Body of pancreas (tissue), 4 donors: ENCODE data around the gene SUN2. TPM values are rescaled to one million over a fixed set of nuclear protein-coding genes. Genes with fewer than 3 reads are reported as not detected.

Source experiments
- ATAC-seq: fragments of 150-250 bp; one replicate; pipeline ENCODE4 v1.9.1; 2016
- DNase-seq, 4 donors: peaks; one replicate each; pipeline ENCODE4 v3.0.0-alpha.2; 2019
- H3K27ac ChIP-seq, 4 donors: fragments of 200-600 bp; sonication (generic); 1 replicate in 3 of 4; 2 replicates in 1 of 4; pipeline versions ENCODE4 v1.5.1 to v1.6.1; 2016 to 2019; ENCODE audit warnings: mild to moderate bottlenecking in 1 of 4, mixed read lengths in 1 of 4, moderate library complexity in 1 of 4
- H3K27me3 ChIP-seq, 2 donors: fragments of 200-600 bp; sonication (generic); one replicate each; pipeline ENCODE4 v1.6.0; 2016; ENCODE audit warnings: mild to moderate bottlenecking in 1 of 2
- H3K36me3 ChIP-seq, 2 donors: fragments of 200-600 bp; sonication (generic); replicated peaks in 1 of 2; 2 replicates each; pipeline ENCODE4 v1.5.1; 2016; ENCODE audit warnings: low read depth in 2 of 2; ENCODE audit not compliant: insufficient read depth in 1 of 2
- H3K4me1 ChIP-seq: fragments of 200-600 bp; sonication (generic); one replicate; pipeline ENCODE4 v1.6.0; 2016
- H3K4me3 ChIP-seq, 2 donors: fragments of 200-600 bp; sonication (generic); 1 replicate in 1 of 2; 2 replicates in 1 of 2; pipeline ENCODE4 v1.5.1; 2016 to 2019
- H3K9me3 ChIP-seq, 3 donors: fragments of 200-600 bp; sonication (generic); 1 replicate in 2 of 3; 2 replicates in 1 of 3; pipeline ENCODE4 v1.5.1; 2016
- POLR2A ChIP-seq, 3 donors: fragments of 450-650 bp; IDR thresholded peaks; one replicate each; pipeline ENCODE4 v1.6.1; 2016; ENCODE audit warnings: antibody characterized with exemption in 3 of 3, mild to moderate bottlenecking in 2 of 3
- WGBS, 2 donors: methylation state at CpG; one replicate each; pipeline ENCODE4 v1.1.5; 2017; 5-methylcytosine and 5-hydroxymethylcytosine counted together
- intact Hi-C: fragments of 100-400 bp; cut with DNase I; formaldehyde crosslinking; loops from one replicate; pipeline ENCODE4 v1.15.1; 2023
- total RNA-seq, 2 donors: library from RNA; depleted of rRNA; stranded (reverse); fragments of >200 nt; gene quantifications; one replicate each; pipeline ENCODE4 v1.1.0, GENCODE V29; 2016
- TF ChIP-seq, protein P1 (sequence below), 7 experiments: fragments of 450-650 bp in 4 of 7; fragments of 200-600 bp in 3 of 7; sonication (generic) in 3 of 7; IDR thresholded peaks; one replicate each; pipeline ENCODE4 v1.5.1; 2016 to 2019; ENCODE audit warnings: antibody characterized with exemption in 7 of 7

Gene SUN2
- total RNA-seq, 2 donors from 2014 or later: 143 to 166 TPM

DNA sequence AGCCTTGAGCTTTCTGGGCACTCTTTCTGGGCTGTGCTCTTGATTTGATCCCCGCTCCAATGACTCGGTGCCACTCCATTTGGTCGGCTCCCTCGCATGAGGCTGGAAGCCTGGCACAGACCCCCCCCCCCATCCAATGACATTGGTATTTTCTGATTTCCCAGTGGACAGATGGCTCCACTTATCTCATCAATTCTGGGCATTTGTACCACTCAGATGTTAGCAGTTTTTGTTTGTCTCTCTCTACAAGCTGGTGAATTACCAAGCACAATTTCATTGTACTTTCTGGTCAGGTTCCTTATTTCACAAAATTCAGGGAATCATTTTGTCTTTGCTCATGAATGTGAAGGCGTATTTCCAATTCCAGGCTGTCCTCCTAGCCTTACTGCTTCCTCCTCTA, 29.1 kb upstream of the SUN2 start:
- no peak for DNase-seq
- WGBS, 2 donors: 94 to 99% methylated on average over 5 of the region's 5 CpGs
- Histone ChIP-seq H3K36me3 (peaks cover 0 to 4% of the 10 kb centered on the region in 2 donors), H3K9me3 (no peaks in the 10 kb centered on the region), H3K4me3 (no peak overlapping the region), H3K4me1 (peaks cover 21% of the 10 kb centered on the region), H3K27ac (no peak overlapping the region), H3K27me3 (no peaks in the 10 kb centered on the region)
- TF ChIP-seq, protein P1, sequence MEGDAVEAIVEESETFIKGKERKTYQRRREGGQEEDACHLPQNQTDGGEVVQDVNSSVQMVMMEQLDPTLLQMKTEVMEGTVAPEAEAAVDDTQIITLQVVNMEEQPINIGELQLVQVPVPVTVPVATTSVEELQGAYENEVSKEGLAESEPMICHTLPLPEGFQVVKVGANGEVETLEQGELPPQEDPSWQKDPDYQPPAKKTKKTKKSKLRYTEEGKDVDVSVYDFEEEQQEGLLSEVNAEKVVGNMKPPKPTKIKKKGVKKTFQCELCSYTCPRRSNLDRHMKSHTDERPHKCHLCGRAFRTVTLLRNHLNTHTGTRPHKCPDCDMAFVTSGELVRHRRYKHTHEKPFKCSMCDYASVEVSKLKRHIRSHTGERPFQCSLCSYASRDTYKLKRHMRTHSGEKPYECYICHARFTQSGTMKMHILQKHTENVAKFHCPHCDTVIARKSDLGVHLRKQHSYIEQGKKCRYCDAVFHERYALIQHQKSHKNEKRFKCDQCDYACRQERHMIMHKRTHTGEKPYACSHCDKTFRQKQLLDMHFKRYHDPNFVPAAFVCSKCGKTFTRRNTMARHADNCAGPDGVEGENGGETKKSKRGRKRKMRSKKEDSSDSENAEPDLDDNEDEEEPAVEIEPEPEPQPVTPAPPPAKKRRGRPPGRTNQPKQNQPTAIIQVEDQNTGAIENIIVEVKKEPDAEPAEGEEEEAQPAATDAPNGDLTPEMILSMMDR (IDR thresholded peaks at IDR 0.05): no peak
- intact Hi-C loops: no loop called here
- no peak for ATAC-seq

DNA sequence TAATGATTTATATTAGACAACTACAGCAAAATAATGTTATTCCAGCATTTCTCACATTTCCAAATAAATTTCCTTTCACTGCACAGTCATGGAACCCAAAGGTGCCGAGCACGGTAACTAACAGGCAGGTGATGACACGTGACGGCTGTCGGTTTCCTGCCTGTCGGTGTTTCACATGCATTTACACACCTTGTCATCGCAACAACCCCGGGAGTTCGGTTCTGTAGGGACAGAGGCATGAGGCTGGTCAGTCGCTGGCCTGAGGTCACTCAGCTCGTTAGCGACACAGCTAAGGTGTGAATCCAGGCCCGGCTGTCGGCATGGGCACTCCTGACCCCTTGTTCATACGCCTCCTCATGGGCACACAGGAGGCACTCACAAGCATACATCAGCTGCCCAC, 28.2 kb upstream of the SUN2 start:
- TF ChIP-seq, protein P1 (IDR thresholded peaks at IDR 0.05): no peak
- no peak for TF ChIP-seq POLR2A (IDR thresholded peaks at IDR 0.05)
- no peak for DNase-seq
- H3K36me3 ChIP-seq: peaks cover 0 to 4% of the 10 kb centered on the region in 2 donors
- WGBS, 2 donors: 93 to 95% methylated on average over 15 of the region's 15 CpGs
- H3K4me3 ChIP-seq: no peak overlapping the region
- no peaks in the 10 kb centered on the region for H3K9me3 ChIP-seq
- H3K27me3 ChIP-seq: no peaks in the 10 kb centered on the region
- peaks cover 16% of the 10 kb centered on the region for H3K4me1 ChIP-seq
- no peak overlapping the region for H3K27ac ChIP-seq
- intact Hi-C loops: no loop called here
- ATAC-seq: no peak

DNA sequence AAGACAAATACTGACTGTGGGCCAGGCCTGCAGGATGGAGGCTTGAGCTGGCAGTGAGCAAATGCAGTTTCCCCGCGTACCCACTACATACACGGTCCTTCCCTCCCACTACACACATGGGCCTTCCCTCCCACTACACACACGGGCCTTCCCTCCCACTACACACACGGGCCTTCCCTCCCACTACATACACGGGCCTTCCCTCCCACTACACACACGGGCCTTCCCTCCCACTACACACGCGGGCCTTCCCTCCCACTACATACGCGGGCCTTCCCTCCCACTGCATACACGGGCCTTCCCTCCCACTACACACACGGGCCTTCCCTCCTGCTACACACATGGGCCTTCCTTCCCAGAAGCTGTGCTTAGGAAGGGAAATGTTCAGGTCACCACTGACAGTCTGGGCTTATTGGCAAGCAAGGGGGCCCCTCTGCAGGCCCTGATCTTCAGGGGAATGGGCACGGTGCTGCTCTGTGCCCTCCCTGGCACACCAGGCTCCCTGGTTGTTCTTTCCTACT, 27.4 kb upstream of the SUN2 start:
- Histone ChIP-seq H3K36me3 (peaks cover 0 to 4% of the 10 kb centered on the region in 2 donors), H3K4me3 (no peak overlapping the region), H3K27me3 (no peaks in the 10 kb centered on the region), H3K4me1 (peaks cover 7% of the 10 kb centered on the region), H3K27ac (no peak overlapping the region), H3K9me3 (no peaks in the 10 kb centered on the region)
- intact Hi-C loops: no loop called here
- 70 to 71% methylated on average over 13 to 14 of the region's 14 CpGs for WGBS, 2 donors
- TF ChIP-seq, protein P1 (IDR thresholded peaks at IDR 0.05): no peak
- TF ChIP-seq POLR2A (IDR thresholded peaks at IDR 0.05): no peak
- ATAC-seq (no peak), DNase-seq (no peak)

DNA sequence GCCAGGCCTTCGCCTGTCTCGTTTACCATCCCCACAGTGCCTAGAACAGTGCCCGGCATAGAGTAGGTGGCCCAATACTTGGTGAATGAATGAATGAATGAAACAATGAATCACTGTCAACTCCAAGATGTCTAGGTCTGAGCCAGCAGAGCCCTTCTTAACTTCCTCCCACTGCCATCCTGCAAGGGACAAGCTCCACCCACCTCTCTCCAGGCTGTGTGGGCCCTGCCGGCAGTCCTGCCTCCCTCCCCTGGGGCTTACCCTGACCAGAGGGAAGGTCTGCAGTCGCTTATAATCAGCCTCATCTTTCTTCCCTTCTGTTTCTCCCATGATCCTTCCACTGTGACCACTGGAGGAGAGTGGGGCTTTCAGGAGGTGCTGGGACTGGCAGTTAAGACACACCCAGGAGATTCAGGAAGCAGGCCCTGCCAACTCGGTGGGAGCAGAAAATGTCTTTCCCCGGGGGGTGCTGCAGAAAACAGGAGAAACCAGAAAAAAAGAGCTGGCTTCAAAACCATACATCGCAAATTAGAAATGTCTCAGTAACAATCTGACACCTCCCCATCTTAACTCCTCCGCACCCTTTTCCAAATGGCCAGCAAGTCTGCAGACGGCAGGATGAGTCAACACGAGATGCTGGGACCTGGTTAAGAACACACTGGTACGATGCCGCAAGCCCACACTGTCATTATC, 26.8 kb upstream of the SUN2 start:
- DNase-seq: no peak
- TF ChIP-seq, protein P1 (IDR thresholded peaks at IDR 0.05): no peak
- TF ChIP-seq POLR2A (IDR thresholded peaks at IDR 0.05): no peak
- no peaks in the 10 kb centered on the region for H3K9me3 ChIP-seq
- intact Hi-C loops: no loop called here
- peaks cover 0 to 4% of the 10 kb centered on the region in 2 donors for H3K36me3 ChIP-seq
- no peaks in the 10 kb centered on the region for H3K27me3 ChIP-seq
- 78 to 84% methylated on average over 13 of the region's 13 CpGs for WGBS, 2 donors
- no peak overlapping the region for H3K27ac ChIP-seq
- H3K4me3 ChIP-seq: no peak overlapping the region
- no peak for ATAC-seq
- H3K4me1 ChIP-seq: peaks cover 1% of the 10 kb centered on the region

DNA sequence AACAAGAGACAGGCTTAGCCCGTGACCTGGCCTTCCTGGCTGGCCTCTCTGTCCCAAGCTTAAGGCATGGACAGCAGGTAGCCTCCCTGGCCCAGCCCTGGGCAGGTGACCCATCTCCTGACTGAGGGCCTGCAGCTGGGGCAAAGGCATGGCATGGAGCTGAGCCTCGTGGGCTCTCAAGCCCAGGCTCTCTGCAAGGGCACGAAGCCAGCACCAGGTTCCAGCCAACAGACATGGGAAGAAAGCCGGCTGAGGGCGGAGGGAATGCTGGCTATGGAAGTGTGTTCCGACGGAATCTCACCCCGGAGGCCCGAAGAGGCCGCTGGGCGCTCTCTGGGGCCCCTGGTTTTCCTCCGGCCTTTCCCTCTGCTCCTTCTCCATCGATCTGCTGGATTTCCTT, 25.2 kb upstream of the SUN2 start:
- no peak overlapping the region for H3K4me3 ChIP-seq
- no peaks in the 10 kb centered on the region for H3K4me1 ChIP-seq
- intact Hi-C loops: no loop called here
- no peak for TF ChIP-seq POLR2A (IDR thresholded peaks at IDR 0.05)
- TF ChIP-seq, protein P1 (IDR thresholded peaks at IDR 0.05): no peak
- WGBS, 2 donors: 74 to 75% methylated on average over 10 to 13 of the region's 13 CpGs
- ATAC-seq: no peak
- no peaks in the 10 kb centered on the region for H3K27me3 ChIP-seq
- DNase-seq: peak in 1 of 4 donors; percentile 33
- H3K36me3 ChIP-seq: peaks cover 0 to 4% of the 10 kb centered on the region in 2 donors
- H3K9me3 ChIP-seq: no peaks in the 10 kb centered on the region
- H3K27ac ChIP-seq: no peak overlapping the region
